Fibroblast of the aortic adventitia (primary cell): ENCODE measurements around the gene HOATZ. TPM values are rescaled to one million over a fixed set of nuclear protein-coding genes. Genes with fewer than 3 reads are reported as not detected.

Experiments
- DNase-seq: peaks from one replicate; pipeline ENCODE4 v3.0.0-alpha.2; 2010; ENCODE audit warnings: low read depth
- H3K4me3 ChIP-seq: 2 replicates; pipeline ENCODE4 v1.5.1; 2011; ENCODE audit warnings: low read depth, mild to moderate bottlenecking, control low read depth, low read length, moderate library complexity
- small RNA-seq: library from RNA; depleted of rRNA; stranded (forward); fragments of <200 nt; gene quantifications from one replicate; pipeline ENCODE3, GENCODE V24; 2012
- total RNA-seq: library from RNA; depleted of rRNA; stranded (reverse); fragments of >200 nt; gene quantifications from 2 replicates; pipeline ENCODE4 v1.2.3, GENCODE V29; 2012; ENCODE audit warnings: low replicate concordance
- TF ChIP-seq, protein P1 (sequence below): IDR thresholded peaks from 2 replicates; pipeline ENCODE4 v1.5.1; 2011; ENCODE audit warnings: mild to moderate bottlenecking, low read length, control low read depth, inconsistent platforms; ENCODE audit not compliant: insufficient read depth

HOATZ gene
- total RNA-seq, 1 donor, result not detected

DNA sequence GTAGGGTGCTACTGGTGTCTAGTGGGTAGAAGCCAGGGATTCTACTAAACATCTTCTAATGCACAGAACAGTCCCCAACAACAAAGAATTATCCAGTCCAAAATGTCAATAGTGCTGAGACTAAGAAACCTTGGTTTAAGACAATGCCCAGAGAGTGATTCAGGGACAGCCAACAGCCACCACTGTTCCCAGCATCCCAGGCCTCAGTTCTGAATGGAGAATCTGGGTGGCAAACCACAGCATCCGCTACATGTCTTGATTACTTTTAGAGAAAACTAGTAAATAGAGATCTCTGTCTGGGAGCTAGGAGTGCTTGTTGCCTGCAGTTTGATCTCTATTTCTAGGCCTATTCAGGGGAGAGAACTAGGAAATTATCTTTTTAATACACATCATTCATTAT is 66.8 kb downstream of the HOATZ start:
- no peak for DNase-seq
- TF ChIP-seq, protein P1, sequence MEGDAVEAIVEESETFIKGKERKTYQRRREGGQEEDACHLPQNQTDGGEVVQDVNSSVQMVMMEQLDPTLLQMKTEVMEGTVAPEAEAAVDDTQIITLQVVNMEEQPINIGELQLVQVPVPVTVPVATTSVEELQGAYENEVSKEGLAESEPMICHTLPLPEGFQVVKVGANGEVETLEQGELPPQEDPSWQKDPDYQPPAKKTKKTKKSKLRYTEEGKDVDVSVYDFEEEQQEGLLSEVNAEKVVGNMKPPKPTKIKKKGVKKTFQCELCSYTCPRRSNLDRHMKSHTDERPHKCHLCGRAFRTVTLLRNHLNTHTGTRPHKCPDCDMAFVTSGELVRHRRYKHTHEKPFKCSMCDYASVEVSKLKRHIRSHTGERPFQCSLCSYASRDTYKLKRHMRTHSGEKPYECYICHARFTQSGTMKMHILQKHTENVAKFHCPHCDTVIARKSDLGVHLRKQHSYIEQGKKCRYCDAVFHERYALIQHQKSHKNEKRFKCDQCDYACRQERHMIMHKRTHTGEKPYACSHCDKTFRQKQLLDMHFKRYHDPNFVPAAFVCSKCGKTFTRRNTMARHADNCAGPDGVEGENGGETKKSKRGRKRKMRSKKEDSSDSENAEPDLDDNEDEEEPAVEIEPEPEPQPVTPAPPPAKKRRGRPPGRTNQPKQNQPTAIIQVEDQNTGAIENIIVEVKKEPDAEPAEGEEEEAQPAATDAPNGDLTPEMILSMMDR, result no peak
- no peak overlapping the region for H3K4me3 ChIP-seq

- DNase-seq, result peak; percentile 33
- TF ChIP-seq, protein P1, result no peak
- H3K4me3 ChIP-seq, result no peak overlapping the region
Measured at GRCh38 chr11:111582163-111582562, 67.6 kb downstream of the HOATZ start.

DNA sequence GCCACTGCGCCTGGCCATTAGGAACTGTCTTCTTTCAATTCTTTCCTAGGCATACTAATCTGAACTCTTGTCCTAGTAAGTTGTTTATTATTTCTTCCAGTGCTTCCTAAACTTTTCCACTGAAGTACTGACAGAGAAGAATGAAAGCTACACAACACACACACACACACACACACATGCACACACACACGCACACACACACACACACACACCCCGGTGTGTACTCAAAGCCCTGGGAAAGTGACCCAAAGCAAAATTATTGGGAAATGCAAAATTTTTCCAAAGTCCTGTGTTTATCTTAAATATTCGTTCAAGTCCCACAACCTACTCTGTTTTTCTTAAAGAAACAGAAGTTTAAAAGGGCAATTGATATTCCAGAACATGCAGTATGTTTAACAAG is 68.3 kb downstream of the HOATZ start:
- no peak for DNase-seq
- no peak overlapping the region for H3K4me3 ChIP-seq
- TF ChIP-seq, protein P1, result no peak

- DNase-seq, result peak; percentile 60
- no peak overlapping the region for H3K4me3 ChIP-seq
Measured at GRCh38 chr11:111585371-111585770, 70.8 kb downstream of the HOATZ start.

GRCh38 chr11:111586388-111586831 is 71.8 kb downstream of the HOATZ start:
- TF ChIP-seq, protein P1, result peak; percentile 65
- peak; percentile 71 for DNase-seq
- H3K4me3 ChIP-seq, result no peak overlapping the region

More at GRCh38 chr11:111585371-111585770, 70.8 kb downstream of the HOATZ start:
- TF ChIP-seq, protein P1, result no peak

Small RNA genes within 50 kb of the gene (small RNA-seq; reads per million reads assigned to genes)
- gene MIR34B, result 39.0 reads per million, percentile 96 among the genes with 10 or more reads in this experiment
- 54.2 reads per million, percentile 97 among the genes with 10 or more reads in this experiment for gene MIR34C

Other genes with a start within 250 kb of the HOATZ start
- 0.45 and 1.3 TPM in 2 replicates for gene POU2AF3, start 216.2 kb upstream of the HOATZ start, total RNA-seq
- not detected in 2 replicates for gene POU2AF1, start 135.5 kb upstream of the HOATZ start, total RNA-seq
- gene BTG4, start 2.4 kb upstream of the HOATZ start, total RNA-seq, result 0.36 TPM in 1 of 2 replicates, not detected in the other
- gene LAYN, start 25.9 kb downstream of the HOATZ start, total RNA-seq, result 34.2 and 48.7 TPM in 2 replicates
- gene SIK2, start 87.7 kb downstream of the HOATZ start, total RNA-seq, result 8.8 and 16.6 TPM in 2 replicates